GM19455 (cell line): ENCODE measurements around the gene SEMA6A.
"Not testable (repeated sequence)": the region's sequence is repeated elsewhere in the genome, so short reads cannot be mapped to it uniquely, and the experiment has no call there.

Experiments
- ATAC-seq: cut with Tn5 transposase; IDR thresholded peaks from one replicate; pipeline ENCODE4 v1.9.1; 2021; ENCODE audit not compliant: unreplicated experiment

SEMA6A gene

DNA sequence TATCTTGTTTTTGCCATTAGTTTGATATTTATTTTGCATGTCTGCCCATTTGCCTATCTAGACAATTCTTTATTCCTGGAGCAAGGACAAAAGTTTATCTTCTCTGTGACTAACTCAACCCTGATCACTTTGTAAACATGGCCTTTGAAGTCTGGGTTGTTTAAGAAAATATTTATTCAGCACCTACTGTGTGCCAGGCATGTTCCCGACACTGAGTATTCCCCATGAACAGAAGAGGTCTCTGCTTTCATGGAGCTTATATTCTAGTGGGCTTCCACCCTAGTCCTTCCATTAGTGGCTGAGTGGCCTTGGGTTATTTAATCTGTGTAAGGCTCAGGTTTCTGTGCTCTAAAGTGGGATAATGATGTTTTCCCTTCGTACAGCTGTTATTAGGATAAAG, 49.7 kb downstream of the SEMA6A start:
- no peak for ATAC-seq

DNA sequence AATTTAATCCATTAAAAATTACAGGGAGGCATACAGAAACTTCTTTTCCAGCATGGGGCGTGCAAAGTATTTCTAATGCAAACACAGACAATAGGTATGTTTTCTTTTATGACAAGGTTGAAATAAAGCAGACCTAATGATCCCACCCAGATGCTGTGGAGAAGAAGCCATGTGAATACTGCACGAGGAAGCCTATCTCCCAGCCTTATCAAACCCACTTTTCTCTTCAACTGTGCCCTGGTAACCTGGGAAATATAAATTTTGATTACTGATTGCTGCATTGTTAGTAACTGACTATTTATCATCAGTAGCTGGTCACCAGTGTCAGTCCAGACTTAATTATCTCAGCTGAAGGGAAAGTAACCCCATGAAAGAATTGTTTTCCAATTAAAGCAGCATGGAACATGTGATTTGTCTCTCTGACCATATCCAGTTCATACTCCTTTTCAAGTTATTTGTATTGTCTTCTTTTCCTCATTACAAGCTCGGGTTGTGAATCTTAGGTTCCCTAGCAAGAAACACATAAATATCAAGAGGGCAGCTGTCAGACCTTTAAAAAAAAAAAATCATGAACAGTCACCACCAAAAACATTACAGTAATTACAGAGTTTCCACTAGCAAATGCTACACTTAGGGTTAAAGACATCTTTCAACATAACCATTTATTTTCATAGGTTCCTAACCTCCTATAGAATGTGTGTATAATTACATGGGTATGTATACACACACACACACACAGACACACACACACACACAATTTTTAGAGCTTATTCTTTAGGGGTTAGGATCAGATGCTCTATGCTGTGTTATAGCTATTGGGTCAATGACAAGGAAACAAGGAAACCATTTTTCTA, 50.3 kb downstream of the SEMA6A start:
- no peak for ATAC-seq

DNA sequence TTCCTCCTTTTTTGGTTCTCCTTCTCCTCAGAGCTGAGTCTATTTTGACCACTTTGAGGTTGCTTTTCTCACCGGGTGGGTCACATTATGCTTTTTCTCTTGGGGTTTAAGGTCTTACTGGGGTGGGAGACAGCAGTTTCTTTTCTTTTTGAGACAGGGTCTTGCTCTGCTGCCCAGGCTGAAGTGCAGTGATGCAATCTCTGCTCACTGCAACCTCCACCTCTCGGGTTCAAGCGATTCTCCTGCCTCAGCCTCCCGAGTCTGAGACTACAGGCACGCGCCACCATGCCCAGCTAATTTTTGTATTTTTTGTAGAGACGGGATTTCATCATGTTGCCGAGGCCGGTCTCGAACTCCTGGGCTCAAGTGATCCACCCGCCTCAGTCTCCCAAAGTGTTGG, 51.4 kb downstream of the SEMA6A start:
- ATAC-seq = not testable (repeated sequence)

DNA sequence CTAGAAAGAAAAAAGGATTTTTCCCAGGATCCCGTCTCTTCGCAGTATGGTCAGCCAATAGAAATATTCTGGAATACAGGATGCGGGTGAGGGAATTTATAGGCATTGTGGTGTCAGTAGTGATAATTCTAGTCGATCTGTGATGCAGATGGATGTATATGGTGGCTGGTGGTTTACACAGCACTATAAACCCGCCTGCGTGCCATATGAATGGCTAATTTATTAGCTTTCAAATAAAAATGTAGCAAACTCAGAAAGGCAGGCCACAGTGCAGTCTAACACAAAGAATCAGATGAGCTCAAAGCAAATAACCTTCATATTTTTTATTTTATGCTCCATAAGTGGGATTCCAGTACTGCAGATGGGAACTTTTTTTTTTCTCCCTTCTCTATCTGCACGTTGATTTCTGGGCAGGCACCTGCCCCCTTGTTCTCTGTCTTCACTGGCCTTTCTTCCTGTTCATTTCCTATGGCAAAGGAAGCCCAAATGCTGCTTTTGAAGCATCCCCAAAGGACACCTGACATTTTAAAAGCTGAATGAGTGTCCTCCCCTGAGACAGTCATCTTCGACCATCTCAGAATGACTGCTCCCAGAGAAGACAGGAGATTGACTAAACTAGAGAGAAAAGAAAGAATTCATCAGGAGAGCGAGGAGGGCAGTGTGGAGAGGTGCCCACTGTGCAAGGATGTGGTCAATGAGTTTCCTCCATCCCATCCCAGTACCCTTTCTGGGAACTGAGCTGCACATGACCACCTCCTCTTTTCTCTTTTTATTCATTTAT, 52.1 kb downstream of the SEMA6A start:
- ATAC-seq = no peak

DNA sequence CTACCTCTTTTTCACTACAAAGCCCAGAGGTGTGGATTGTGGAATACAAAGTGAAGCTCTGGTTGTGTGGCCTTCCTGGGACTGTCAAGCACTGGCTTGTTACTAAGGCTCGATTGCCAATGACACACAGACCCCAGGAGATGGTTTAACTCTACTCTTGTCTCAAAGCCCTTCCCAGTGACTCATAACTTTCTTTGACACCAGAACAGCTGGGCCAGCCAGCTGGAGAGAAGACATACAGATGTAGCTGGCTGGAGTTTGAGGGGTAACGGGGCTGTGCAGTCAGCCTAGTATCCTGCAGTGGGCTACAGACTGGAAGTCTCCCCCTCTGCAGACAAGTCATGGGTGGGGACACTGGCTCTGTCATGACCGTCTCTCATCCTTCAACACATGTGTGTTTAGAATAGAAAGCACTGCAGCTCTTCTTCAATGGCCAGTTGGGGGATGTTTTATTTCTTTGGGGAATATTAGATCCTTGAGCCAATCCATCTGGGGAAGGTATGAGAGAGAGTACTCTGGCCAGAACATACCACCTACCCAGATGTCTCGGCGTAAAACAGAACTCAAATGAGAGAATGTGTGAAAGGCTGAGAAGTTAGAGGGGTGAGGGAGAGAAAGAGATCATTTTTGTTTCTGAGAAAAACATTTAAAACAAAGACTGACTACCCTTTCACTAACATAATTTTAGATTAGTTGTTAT, 53.3 kb downstream of the SEMA6A start:
- no peak for ATAC-seq

DNA sequence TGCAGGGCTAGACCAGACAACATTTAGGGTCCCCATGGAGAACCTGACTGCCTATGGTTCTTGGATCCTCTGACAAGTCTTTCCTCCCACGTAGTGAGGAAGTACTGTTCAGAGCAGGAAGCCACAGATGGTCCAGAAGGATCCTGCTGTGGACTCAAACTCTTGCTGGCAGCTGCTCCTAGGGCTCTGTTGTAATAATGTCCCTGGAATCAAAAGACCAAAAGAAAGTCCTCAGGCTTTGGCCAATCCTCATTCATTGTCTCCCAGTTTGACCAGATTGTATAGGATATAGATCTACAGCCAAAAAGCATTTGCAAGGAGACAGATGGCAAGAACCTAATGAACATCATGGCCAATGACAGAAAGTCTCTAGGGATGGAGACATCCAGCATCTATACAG, 53.9 kb downstream of the SEMA6A start:
- ATAC-seq = no peak

DNA sequence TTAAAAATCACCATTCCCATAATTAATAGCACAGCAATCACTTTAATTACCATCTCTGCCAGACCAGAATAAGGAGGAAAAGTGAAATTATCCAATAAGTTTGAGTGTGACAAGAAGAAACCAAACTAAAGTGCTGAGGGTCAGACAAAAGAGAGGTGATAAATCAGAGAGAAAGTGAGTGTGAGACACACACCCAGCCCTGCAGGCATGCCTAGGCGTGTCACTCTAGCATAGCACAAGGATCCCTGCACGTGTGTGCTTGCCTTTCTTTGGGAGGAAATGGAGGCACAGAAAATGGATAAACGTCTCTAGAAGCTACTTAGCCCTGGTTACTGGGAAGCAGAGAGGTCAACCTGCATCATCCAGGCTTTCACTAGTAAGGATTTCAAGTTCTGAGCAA, 56.2 kb downstream of the SEMA6A start:
- ATAC-seq = no peak

DNA sequence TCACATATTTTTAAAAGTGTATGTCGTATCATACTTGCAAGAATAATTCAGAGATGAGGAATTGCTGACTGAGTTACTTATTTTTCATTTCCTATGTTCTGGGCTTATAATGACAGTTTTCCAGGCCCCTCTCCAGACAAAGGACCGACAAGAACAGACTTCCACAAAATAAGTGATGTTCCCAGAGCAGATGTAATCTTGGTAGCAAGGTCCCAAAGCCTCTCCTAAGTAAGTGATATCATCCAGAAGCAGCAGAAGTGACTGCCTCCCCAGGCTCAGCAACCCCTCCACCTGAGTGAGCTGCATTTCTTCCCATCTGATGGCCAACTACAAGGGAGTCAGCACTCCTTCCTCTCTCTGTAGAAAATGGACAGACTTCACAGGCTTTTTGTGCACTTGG, 57.1 kb downstream of the SEMA6A start:
- no peak for ATAC-seq

DNA sequence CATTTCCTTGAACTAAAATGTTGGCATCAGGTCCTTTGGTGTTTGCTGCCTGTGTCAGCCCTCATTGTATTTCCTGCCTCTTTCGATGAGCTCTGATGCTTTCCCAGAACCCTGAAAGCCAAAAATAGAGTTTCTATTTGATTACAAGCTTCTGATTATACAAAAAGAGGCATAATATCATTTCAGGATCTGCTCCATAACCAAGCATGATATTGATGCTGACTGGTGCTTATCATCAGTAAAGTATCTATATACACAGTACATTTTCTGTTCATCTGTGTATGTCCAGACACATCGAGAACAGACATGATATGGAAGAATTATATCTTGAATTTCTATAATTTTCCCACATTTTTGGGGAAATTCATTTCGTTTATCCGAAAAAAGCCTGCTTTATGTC, 58.6 kb downstream of the SEMA6A start:
- no peak for ATAC-seq

DNA sequence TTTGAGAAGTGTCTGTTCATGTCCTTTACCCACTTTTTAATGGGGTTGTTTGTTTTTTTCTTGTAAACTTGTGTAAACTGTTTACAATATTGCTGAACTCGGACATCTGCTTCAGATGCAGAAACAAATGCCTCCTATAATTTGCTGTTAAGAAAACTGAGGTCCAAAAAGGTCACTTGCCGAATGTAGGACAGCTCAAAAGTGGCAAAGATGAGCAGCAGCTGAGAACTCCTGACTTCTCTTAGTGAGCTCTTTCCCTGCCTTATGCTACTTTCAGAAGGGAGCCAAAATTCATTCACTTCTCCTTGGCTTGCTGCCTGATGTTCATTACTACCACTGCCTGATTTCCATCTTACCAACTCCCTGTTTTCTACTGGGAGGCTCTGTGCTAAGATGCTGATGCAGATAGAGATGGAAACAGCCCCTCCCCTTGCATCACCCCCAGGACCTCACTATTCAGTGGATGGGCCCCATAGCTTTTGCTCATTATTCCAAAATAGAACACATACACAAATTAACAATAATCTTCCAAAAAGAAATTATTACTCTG, 60.1 kb downstream of the SEMA6A start:
- no peak for ATAC-seq

DNA sequence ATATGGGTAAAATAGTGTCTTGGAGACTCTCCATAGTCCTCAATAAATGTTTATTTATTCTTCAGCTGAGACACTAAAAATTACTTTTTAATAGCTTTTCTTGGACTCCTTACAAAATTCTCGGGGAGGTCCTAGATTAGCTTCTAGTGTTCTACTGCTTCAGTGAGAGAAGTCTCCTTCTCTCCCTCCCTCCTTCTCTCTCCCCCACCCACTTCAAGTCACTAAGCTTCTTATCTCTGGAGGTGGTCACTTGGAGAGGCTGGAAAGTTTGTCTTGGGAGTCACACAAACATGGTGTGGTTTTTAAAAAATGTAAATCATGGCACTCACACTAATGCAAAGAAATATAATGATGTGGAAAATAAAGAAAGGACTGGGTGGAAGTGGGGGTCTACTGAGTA, 64.1 kb downstream of the SEMA6A start:
- ATAC-seq = no peak

DNA sequence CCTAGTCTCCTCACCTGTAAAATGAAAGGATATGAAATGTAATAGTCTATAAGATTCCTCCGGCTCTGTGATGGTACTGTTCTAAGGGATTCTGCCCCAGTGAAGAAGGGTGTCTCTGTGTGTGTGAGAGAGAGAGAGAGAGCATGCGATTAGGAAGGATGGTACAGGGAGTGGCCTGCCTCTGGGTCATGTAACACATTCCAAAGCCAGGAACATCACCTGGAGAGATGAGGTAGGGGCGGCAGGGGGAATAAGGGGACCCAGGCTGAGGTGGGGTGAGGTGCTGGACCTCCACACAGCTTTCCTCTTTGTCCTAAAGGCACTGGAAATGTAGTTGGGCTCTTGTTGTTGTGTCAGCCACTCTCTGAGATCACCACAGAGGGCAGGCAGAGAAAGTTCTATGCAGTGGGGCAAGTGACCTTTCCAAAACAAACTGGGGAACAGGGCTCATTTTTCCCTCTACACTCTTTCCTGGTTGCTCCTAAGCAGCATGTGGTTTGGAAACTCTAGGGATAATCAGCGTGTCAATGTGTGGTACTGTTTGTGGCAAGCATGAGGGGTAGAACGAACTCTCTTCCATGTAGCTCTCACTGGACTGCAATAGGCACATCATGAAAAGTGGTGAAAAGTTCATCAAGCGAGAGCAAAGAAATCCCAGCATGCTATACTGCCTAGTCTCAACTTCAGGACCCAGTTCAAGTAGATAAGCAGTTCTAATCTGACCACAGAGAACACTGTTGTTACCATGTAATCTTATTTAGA, 65.0 kb downstream of the SEMA6A start:
- no peak for ATAC-seq

DNA sequence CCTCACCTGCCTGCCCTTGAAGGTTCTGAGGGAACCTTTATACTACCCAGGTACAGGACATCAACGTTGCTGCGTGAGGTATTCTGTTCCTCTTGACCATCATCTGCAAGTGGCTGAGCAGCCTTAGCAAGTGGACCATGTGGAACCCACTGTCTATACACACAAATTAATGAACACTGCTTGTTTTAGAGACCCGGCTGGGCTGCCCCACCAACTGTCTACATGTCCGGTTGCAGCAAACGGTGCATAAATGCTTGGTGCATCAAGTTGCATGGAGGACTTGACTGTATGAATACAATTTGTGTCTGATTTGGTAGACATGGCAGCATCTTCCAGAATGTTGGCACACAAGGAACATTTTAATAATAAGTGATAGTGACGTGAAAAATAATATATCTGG, 65.8 kb downstream of the SEMA6A start:
- no peak for ATAC-seq

DNA sequence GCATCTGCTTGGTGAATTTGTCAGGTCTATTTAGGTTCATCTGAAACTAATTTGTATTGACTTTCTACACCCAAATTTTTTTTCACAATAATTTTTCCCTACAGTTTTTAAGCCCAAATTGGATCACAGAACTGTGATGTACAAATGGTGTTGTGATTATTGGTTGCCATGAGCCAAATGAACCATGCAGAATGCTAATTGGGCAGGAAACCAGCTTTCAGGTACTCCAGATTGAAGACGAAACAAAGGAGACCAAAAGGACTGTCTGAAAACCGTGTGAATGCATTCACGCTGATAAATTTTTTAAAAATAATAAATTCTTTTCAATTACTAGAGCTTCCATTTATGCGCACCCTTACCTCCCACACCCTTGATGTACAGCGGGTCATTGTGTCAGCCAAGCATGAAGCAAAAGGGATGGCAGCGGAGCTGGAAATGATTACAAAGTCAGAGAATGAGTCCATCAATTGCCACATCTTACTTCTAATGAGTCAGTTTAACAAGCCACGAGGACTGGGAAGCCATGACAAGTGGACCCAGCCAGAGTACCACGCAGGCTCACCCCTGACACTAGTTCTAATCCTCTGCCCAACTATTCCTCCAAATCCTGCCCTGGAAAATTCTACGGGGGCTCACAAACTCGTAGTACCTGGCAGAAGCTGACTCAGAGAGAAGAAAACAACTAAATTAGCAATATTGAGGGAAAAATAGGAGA, 66.5 kb downstream of the SEMA6A start:
- ATAC-seq = no peak

DNA sequence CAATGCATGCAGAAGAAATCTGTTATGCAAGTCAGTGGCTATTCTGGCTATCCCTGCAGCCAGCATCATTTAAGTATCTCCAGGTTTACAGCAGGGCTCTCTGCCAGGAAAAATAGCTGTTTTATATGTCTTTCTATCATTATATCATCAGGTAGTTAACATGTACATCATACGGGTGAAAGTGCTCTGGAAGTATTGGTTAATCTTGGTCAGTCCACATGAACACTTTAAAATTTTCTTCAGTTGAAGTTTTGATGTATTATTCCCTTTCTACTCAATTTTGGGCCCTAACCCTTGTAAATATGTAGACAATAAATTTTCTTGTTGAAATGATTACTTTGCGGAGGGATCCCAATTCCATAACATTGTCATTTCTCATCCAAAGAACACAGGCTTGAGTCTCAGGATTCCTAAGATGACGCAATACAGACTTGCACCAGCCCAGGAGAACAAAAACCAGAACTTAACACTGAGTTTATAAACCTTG, 67.5 kb downstream of the SEMA6A start:
- no peak for ATAC-seq

DNA sequence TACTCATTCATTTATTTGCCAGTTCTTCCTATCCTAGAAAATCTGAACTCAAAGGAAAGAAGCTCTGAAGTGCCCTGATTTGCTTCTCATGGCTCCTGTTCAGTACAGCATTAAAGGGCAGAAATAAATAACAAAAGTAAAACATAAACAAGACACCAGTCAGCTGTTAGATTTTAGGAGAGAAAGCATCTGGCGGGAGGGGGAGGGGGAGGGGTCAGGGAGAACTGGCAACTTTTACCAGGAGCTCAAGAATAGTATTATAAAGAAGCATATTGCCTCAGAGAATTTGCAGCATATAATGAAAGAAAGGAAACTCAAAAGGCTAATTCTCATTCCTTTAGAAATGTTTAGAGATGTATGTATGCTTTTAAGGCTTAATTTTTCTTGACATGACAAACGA, 68.1 kb downstream of the SEMA6A start:
- no peak for ATAC-seq

DNA sequence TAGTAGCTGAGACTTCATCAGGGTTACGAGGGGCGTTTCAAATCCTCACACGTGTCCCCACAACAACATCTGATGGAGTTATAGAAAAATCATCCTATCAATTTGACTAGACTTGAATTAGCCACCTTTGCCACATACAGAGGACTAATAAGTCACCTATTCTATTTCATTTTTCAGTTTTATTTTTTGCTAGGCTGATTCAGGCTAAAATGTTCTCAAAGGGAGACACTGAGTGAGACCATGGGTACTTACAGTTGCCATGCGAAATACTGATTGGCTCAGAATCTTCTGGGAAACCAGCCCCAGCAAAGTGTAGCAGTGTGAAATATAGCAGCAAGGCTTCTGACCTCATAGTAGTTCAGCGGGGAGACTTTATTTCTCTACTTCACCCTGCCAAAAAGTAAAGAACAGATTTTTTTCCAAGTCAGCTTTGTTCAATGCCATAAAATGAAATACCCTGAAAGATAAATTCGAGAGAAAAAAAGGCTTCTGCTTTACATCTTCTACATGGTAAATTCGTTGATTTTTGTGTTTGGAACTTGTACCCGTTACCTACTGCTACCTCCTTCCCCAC, 69.9 kb downstream of the SEMA6A start:
- no peak for ATAC-seq

DNA sequence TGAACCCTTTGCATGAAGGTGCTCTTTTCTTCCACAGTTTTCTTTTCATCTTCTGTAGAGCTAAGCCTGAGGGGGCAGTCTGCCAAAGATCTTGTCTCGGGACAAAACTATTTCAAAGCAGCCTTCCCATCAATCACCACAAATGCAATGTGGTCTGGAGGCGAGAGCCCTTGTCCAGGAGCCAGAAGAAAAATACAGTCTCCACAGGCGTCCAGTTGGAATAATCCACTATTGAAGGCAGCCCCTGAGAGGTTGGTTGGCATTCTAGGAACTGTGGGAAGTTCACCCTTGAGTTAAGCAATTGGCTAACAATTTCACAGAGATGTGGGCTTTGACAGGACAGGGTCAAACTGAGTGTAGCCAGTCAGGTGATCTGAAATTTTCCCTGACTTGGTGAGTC, 72.0 kb downstream of the SEMA6A start:
- ATAC-seq = no peak

DNA sequence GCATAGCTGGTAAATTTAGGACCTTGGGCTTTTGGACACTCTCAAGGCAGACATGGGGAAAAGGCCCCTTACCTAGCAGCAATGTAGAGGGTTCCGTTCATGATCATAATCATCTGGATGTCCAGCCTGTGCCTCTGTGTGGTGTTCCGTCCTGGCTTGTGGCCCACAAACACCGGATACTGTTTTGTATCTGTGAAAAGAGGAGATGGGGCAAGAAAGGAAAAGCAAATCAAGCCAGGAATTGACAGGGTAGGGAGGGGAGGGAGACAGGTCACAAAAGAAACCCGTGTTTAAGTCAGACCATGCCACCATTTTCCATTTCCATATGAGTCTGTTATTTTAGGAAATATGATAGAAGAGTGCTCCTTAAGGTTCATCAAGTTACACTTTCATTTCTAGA, 72.5 kb downstream of the SEMA6A start:
- no peak for ATAC-seq
